Stimulated activated CD4-positive, alpha-beta T cell treated with anti-CD3 and anti-CD28 coated beads, TNF-alpha, amount 100 ng/mL, for 24 hours (primary cell): ENCODE results near the gene ST6GAL1.
"Not testable (repeated sequence)": the region's sequence is repeated elsewhere in the genome, so short reads cannot be mapped to it uniquely, and the experiment has no call there.

Experiments used
- DNase-seq, 3 experiments: peaks; one replicate each; pipeline ENCODE4 v3.0.0-alpha.2; 2020; ENCODE audit warnings: low read depth in 3 of 3

ST6GAL1 gene

GRCh38 chr3:187046033-187046432 lies 115.7 kb downstream of the ST6GAL1 start:
- no peak for DNase-seq

GRCh38 chr3:187049462-187050101 lies 119.3 kb downstream of the ST6GAL1 start:
- no peak for DNase-seq

GRCh38 chr3:187051066-187051465 lies 120.7 kb downstream of the ST6GAL1 start:
- no peak for DNase-seq

GRCh38 chr3:187051724-187052366 lies 121.5 kb downstream of the ST6GAL1 start:
- DNase-seq, result no peak

- not testable (repeated sequence) for DNase-seq
These were observed 122.1 kb downstream of the ST6GAL1 start for GRCh38 chr3:187052427-187052826.

GRCh38 chr3:187054433-187054832 lies 124.1 kb downstream of the ST6GAL1 start:
- not testable (repeated sequence) for DNase-seq

- not testable (repeated sequence) for DNase-seq
These were observed 127.5 kb downstream of the ST6GAL1 start for GRCh38 chr3:187057803-187058202.

- DNase-seq, result no peak
These were observed 131.4 kb downstream of the ST6GAL1 start for GRCh38 chr3:187061748-187062147.

- DNase-seq, result no peak
These were observed 132.3 kb downstream of the ST6GAL1 start for GRCh38 chr3:187062526-187063177.

- DNase-seq, result no peak
These were observed 133.2 kb downstream of the ST6GAL1 start for GRCh38 chr3:187063286-187064121.

- no peak for DNase-seq
These were observed 134.1 kb downstream of the ST6GAL1 start for GRCh38 chr3:187064210-187065115.

- DNase-seq, result peak; percentile 12 to 36 (median 19)
These were observed 136.1 kb downstream of the ST6GAL1 start for GRCh38 chr3:187066228-187066995.

- no peak for DNase-seq
These were observed 138.5 kb downstream of the ST6GAL1 start for GRCh38 chr3:187068787-187069186.

GRCh38 chr3:187069857-187070516 lies 139.7 kb downstream of the ST6GAL1 start:
- DNase-seq, result no peak

- no peak for DNase-seq
These were observed 141.8 kb downstream of the ST6GAL1 start for GRCh38 chr3:187072102-187072501.

- no peak for DNase-seq
These were observed 142.2 kb downstream of the ST6GAL1 start for GRCh38 chr3:187072511-187072910.

- DNase-seq, result no peak
These were observed 143.3 kb downstream of the ST6GAL1 start for GRCh38 chr3:187073581-187074098.

GRCh38 chr3:187074846-187075245 lies 144.5 kb downstream of the ST6GAL1 start:
- DNase-seq, result no peak

GRCh38 chr3:187076297-187076696 lies 146.0 kb downstream of the ST6GAL1 start:
- DNase-seq, result no peak
